Purkinje cell (primary cell): ENCODE data around the gene GAMT. TPM values are rescaled to one million over a fixed set of nuclear protein-coding genes. Genes with fewer than 3 reads are reported as not detected.

Experiments
- polyA plus RNA-seq: library from polyadenylated mRNA; unstranded; fragments of >200 nt; fragmentation: Nextera tagmentation; gene quantifications from 2 replicates; pipeline ENCODE4 v1.2.1, GENCODE V29; 2014

GAMT gene
- polyA plus RNA-seq = 9.0 TPM in 2 replicates

DNA sequence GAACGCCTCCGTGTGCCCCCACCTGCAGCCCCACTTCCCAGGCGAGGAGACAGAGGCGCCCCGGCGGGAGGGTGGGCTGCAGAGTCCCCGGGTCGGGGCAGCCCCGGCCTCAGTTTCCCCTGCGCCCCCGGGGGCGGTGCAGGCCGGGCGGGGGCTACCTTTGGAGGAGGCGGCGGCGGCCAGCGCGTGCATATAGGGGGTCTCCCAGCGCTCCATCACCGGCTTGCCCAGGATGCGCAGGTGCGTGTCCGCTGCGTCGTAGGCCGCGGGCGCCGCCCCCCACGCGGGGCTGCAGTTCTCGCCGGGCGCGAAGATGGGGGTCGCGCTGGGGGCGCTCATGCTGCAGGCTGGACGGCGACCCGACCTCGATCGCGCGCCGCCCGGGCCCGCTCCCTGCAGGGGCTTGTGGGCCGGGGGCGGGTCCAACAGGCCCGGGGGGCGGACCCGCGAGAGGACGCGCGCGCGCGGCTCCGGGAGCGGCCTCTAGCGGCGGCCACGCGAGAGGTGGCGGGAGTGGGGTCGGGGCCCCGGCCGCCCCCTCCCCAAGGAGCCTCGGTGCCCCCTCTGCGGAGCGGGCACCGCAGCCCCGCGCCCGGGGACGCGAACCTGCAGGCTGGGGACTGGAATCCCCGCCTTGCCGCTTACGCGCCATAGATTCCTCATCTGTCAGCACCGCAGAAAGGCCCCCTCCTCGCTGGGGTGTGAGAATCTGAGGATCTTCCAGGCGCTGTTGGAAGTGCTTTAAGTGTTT lies at the start of gene GAMT:
GAMT (minus strand) TSS at position 405 of the 751 bp plus-strand sequence; CDS start at position 339, 66 bp downstream.

DNA sequence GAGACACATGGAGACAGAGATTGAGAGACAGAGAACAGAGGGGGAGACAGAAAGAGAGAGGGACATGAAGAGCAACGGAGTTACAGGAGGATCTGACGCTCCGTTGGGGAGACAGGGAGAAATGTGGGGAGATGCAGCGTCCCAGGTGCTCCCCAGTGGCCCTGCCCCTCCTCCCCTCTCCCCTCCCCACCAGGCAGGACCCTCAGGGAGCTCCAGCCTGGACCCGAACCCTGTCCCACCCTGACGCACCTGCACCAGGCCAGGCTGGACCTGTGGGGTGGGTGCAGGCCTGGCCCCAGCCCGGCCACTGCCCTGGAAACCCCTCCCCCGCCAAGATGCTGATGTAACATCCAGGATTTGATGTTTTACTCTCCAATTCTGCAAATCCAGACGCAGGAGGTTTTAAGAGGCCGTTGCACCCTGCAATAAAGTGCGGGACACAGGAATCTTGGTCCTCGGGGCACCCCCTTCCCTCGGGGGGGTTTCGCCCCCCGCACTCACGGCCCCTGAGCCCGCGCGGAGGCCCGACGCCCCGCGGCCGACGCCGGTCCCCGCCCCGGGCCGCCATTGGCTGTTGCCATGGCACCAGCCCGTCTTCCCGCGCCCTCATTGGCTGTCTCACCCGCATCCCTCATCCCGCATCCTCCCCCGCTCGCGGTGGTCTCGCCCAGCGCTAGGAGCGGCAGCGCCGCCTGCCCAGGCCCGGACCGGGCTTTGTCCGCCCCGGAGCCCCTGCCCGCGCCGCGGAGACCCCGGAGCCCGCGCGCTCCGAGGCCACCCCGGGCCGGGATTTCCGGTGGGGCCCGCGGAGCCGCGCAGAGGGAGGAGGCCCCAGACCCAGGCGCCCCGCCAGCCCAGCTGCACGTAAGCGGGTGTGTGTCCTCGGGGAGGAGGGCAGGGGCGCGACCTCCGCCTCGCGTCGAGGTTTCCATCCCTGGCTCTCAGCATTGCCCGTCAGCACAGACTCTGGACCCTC lies 48.4 kb upstream of the GAMT start, which contains the start of gene APC2:
APC2 (plus strand) TSS at position 655 of the 976 bp plus-strand sequence. CDS start 2,881 bp downstream, outside the sequence.

DNA sequence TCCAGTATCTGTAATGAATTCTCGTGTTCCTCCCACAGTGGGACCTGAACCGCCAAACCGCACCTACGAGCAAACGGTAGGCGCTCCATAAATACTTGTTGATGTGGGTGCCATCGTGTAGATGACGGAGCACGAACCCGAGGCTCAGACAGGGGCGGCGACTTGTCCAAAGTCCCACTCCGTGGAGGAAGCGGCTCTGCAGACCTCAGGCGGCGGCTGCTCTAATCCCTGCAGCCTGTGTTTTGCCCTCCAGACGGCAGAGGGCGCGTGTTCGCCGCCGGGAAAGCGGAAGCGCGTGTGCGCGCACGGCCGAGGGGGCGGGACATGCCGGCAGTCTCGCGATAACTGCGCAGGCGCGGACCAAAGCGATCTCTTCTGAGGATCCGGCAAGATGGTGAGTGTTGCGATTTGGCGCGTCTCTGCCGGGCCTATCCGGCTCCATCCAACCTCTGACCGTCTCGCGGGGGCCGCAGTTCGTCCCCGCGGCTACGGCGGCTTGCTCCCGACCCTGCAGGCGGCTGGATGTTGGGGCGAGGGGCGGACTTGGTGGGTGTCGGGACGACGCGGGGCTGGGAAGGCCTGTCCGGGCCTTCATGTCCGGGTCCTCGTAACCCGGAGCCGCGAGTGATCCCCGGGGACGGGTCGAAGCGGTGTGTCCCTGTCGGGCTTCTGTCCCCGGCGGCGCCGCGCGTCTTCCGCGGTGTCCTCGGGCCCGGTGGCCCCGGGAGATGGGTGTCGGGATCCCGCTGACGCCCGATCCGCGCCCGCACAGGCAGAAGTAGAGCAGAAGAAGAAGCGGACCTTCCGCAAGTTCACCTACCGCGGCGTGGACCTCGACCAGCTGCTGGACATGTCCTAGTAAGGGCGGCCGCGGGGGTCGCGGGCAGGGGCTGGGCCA lies 36.9 kb upstream of the GAMT start, which contains the start of gene RPS15:
RPS15 (plus strand) TSS at position 362 of the 898 bp plus-strand sequence; CDS start at position 392, 30 bp downstream.

DNA sequence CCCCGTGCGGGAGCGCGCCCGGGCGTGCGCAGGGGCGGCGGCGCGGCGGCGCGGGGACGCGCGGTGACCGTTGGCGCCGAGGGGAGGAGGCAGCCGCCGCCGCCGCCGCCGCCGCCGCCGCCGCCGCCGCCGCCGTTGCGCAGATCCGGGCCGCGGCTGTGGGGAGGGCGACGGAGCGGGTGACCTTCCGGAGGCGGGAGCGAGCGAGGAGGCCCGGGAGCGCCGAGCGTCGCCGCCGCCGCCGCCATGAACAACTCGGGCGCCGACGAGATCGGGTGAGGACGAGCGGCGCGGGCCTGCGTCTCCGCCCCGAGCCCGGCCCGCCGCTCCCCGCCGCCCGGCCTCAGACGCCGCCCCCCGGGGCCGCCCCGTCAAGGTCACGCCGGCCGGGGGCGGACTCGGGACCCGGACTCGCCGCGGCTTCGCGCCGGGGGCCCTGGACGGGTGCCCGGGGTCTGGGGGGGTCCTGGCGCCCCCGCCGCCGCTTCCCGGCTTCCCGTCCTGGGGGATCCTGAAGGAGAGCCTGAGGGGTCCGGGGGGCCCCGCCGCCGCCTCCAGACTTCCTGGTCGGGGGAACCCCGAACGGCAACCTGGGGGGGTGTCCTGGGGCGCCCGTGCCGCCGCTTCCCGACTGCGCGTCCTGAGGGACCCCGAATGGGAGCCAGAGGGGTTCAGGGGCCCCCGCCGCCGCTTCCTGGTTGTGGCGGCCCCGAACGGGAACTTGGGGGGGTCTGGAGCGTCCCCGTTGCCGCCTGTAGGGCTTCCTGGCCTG lies 6.4 kb upstream of the GAMT start, which contains the start of gene DAZAP1:
DAZAP1 (plus strand) TSS at position 59 of the 772 bp plus-strand sequence; CDS start at position 247, 188 bp downstream.

DNA sequence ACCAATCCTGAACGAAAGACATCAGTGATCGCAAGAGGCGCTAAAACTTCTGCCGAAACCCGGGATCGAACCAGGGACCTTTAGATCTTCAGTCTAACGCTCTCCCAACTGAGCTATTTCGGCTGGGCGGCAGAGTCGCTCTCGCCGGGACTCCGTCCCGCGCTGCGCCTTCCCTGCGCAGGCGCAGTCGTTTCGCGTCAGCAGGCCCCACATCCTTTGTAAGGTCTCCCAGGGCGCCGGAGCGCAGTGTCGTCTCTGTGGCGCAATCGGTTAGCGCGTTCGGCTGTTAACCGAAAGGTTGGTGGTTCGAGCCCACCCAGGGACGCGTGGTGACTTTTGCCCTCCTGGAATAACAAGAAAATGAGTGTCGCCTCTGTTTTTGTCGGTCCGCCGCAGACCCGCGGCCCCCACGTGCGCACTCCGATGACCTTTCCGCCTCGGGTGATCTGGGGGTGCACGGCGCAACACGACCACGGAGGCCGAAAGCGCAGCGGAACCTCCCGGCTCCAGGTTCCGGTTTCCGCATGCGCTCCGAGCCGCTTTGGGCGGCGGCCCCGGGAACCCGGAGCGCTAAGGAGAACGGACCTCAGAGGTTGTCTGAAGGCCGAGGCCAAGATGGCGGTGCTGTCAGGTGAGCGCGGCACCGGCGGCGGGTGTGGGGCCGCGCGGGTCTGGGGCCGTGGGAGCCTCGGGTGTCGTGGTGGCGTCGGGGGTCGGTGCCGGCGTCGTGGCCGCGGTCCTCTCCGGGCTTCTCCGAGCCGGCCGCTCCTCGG lies 17.8 kb downstream of the GAMT start, which contains the start of gene NDUFS7:
NDUFS7 (plus strand) TSS at position 596 of the 773 bp plus-strand sequence; CDS start at position 616, 20 bp downstream.

Other genes starting within 250 kb of the GAMT start
- 0.07 TPM in 1 of 2 replicates, not detected in the other for gene SBNO2, start 227.3 kb downstream of the GAMT start, polyA plus RNA-seq
- 0.17 and 0.27 TPM in 2 replicates for gene STK11, start 195.8 kb downstream of the GAMT start, polyA plus RNA-seq
- gene CBARP, start 163.5 kb downstream of the GAMT start, polyA plus RNA-seq = 0.25 and 0.26 TPM in 2 replicates
- gene ATP5F1D, start 159.8 kb downstream of the GAMT start, polyA plus RNA-seq = 71.5 and 78.2 TPM in 2 replicates
- 0.46 and 1.2 TPM in 2 replicates for gene MIDN, start 153.0 kb downstream of the GAMT start, polyA plus RNA-seq
- 80.6 and 81.4 TPM in 2 replicates for gene CIRBP, start 132.2 kb downstream of the GAMT start, polyA plus RNA-seq
- 7.3 and 10.2 TPM in 2 replicates for gene FAM174C, start 126.0 kb downstream of the GAMT start, polyA plus RNA-seq
- gene EFNA2, start 115.7 kb downstream of the GAMT start, polyA plus RNA-seq = not detected in 2 replicates
- gene NDUFS7, start 17.6 kb downstream of the GAMT start, polyA plus RNA-seq = 41.5 and 71.7 TPM in 2 replicates
- gene DAZAP1, start 6.0 kb upstream of the GAMT start, polyA plus RNA-seq = 4.6 and 5.4 TPM in 2 replicates
- gene RPS15, start 36.9 kb upstream of the GAMT start, polyA plus RNA-seq = 661 and 694 TPM in 2 replicates
- 0.60 and 1.2 TPM in 2 replicates for gene APC2, start 48.6 kb upstream of the GAMT start, polyA plus RNA-seq
- 1.2 and 1.5 TPM in 2 replicates for gene C19orf25, start 77.7 kb upstream of the GAMT start, polyA plus RNA-seq
- not detected in 2 replicates for gene PCSK4, start 88.8 kb upstream of the GAMT start, polyA plus RNA-seq
- gene REEP6, start 89.6 kb upstream of the GAMT start, polyA plus RNA-seq = 2.2 and 3.7 TPM in 2 replicates
- not detected in 2 replicates for gene ADAMTSL5, start 111.5 kb upstream of the GAMT start, polyA plus RNA-seq
- gene PLK5, start 122.5 kb upstream of the GAMT start, polyA plus RNA-seq = 0.23 TPM in 1 of 2 replicates, not detected in the other
- 1.6 and 2.2 TPM in 2 replicates for gene MEX3D, start 166.8 kb upstream of the GAMT start, polyA plus RNA-seq
- 0.87 and 1.4 TPM in 2 replicates for gene MBD3, start 191.3 kb upstream of the GAMT start, polyA plus RNA-seq
- gene UQCR11, start 203.9 kb upstream of the GAMT start, polyA plus RNA-seq = 639 and 706 TPM in 2 replicates